ENCODE results near the gene FNTB.
A peak's percentile ranks its signal among the peaks of the same experiment; 100 is the strongest.

The FNTB gene

GRCh38 chr14:65095633-65096205, 109.0 kb downstream of the FNTB start:
- DNase-seq, result peak; percentile 62

DNA sequence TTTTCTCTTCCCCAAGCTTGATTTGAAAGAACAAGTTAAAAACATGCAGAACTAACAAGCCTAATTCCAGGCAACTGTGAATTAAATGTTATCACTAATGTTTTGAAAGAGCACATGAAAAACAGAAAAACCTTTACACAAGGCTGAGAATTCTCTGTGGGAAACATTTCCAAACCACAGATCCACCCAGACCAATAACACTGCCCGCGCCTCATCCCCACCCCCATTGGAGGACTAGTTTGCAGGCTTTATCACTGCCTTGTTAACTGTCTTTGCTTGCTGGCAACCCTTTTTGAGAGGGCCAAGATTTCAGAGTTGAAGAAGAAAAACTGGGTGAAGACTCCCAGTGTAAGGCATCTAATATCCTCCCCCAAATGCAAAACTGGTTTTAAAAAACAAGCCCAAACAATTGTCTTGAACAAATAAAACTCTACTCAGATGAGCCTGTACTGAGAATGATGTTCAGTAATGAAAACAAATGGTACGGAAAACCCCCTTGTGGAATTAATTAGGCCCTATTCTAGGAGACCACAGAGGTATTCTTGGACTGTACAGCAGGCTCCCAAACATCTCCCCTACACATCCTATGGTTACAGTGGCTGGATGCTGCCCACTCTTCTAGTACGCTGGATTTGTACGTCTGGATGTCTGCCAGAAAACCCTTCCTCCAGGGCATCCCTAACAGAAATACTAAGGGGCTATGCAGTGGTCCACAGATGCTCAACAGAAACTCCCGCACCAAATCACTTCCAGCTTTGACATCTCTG, 109.8 kb downstream of the FNTB start:
- DNase-seq, result peak; percentile 45

GRCh38 chr14:65098586-65098985, 111.9 kb downstream of the FNTB start:
- DNase-seq, result no peak

DNA sequence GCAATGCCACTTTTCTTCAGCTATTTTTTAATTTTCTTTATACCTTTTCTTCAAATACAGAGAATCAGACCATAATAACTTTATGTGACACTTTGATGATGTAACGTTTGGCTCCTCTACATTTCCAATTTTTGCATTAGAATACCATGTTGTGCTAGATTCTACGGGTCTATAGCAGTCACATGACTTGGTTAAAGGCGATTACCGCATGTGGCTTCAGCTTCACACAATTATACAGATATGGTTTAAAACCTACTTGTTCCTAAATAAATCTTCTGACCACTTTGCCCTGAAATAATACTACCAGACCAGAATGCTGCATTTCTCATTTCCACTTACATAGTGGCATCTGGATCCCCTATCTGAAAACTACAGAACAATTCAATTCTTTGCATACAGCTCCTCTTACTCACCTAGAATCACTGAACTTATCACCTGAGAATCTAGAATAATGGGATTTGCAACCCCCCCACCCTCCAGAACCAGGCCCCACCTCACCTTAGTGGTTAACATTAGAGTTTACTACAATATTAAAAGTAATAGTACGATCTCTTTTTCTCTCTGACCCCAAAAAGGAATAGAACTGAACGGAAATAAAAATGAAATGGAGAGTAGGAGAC, 114.3 kb downstream of the FNTB start:
- DNase-seq, result no peak

GRCh38 chr14:65101631-65102440, 115.1 kb downstream of the FNTB start:
- no peak for DNase-seq

DNA sequence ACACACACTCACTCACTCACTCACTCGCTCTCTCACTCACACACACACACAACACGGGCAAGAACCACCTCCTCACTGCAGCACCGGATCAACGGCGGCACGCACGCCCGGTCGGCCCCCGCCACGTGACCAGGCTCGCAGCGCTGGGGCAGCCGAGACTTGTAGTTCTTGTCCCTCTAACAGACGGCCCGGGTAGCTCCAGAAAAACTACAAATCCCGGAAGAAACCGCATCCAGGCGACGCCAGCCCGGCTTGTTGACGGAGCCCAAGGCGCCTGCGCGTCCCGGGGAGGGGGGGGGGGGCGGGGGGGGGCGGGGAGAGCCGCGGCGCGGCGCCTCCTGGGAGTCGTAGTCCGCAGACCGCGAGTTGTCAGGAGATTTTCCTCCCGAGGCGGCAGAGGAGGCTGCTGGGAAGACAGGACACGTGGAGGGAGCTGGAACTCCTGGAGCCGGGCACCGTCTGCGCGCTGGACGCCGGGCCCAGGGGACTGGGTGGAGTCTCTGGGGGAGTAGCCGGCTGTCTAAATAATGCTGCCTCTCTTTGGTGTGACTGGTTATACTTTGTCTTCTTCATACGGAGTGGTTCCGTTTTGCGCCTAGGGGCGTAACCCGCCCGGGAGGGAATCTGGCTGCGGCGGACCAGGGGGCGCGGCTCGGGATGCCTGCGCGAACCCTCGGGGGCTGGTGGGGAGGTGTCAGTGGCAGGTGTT, 115.9 kb downstream of the FNTB start, which contains the start of gene MAX:
Gene MAX (minus strand): TSS at position 77 of the 709 bp plus-strand sequence. CDS start 178 bp downstream, outside the sequence.
- peak; percentile 99 for DNase-seq

- DNase-seq, result peak; percentile 37
These were observed 116.6 kb downstream of the FNTB start for GRCh38 chr14:65103150-65103760.

- DNase-seq, result no peak
These were observed 118.1 kb downstream of the FNTB start for GRCh38 chr14:65104791-65105190.

DNA sequence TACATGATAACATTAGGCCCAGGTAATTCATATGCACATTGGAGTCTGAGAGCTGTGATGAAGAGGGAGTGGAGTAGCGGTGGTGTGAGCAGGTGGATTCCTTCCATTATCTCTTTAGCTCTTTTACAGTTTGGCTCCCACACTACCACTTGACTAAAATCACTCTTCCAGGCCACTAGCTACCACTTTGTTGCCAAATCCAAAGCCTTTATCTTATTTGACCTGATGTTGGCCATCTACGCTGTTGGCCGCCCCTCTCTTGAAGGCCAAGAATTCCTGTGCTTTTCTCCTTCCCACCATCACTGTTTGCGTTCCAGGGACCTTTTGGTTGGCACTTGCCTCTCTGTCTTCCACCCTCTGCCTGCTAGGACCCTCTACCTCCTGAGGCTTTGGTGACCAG, 119.6 kb downstream of the FNTB start:
- DNase-seq, result no peak

DNA sequence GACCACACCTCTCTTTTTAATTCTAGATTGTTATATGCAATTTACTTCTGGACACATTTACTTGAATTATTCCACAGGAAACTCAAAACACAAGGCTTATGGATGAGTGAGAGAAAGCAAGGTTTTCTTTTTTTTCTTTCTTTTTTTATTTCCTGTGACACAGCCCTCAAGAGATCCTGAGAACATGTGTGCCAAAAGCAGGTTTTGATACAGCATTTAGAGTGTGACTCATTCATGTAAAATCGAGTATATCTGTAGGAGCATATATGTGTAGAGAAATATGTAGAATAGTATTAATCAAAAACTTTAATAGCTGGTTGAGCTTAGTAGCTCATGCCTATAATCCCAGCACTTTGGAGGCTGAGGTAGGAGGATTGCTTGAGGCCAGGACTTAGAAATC, 120.0 kb downstream of the FNTB start:
- DNase-seq, result no peak

DNA sequence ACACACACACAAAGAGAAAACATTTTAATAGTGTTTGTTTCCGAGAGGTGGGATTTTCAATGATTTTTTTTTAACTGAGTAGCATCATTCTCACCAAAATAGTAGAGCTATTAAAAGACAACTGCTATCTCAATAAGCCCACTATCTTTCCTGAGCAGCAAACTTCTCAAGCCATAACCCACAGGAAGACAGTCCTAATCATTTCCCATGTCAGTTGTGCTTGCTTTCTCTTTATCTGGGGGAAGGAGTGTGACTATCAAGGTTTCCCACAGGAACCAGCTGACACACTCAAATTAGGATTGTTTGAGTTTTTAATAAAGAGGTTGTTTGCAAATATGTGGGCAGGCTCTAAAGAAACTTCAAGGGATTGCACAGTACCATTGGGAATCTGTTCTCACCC, 120.5 kb downstream of the FNTB start:
- no peak for DNase-seq

- DNase-seq, result no peak
These were observed 122.7 kb downstream of the FNTB start for GRCh38 chr14:65109357-65109756.

DNA sequence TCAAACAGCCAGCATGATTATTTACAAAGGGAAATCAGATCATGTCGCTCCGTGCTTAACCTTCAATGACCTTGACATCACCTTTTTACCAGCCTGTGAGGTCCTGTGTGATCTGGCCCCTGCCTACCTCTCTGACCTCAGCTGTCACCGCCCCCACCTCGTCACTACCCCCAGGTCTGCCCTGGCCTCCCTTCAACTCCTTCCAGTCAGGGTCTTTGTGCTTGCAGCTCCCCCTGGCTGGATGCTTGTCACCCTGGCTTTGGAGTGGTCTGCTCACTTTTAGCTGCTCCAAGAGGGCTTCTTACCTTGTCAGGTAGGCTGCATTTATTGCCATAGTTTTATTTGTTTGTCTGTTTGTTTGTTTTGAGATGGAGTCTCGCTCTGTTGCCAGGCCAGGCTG, 123.8 kb downstream of the FNTB start:
- no peak for DNase-seq

All from fibroblast of skin of right biceps (primary cell).